A204.1 (cell line): ENCODE data around the gene MPP1.

Experiments used
- FAIRE-seq: peaks from 2 replicates; lab custom pipeline; 2012; peaks lifted over from hg19 to GRCh38; lab: Jason Lieb, UNC

MPP1 gene

DNA sequence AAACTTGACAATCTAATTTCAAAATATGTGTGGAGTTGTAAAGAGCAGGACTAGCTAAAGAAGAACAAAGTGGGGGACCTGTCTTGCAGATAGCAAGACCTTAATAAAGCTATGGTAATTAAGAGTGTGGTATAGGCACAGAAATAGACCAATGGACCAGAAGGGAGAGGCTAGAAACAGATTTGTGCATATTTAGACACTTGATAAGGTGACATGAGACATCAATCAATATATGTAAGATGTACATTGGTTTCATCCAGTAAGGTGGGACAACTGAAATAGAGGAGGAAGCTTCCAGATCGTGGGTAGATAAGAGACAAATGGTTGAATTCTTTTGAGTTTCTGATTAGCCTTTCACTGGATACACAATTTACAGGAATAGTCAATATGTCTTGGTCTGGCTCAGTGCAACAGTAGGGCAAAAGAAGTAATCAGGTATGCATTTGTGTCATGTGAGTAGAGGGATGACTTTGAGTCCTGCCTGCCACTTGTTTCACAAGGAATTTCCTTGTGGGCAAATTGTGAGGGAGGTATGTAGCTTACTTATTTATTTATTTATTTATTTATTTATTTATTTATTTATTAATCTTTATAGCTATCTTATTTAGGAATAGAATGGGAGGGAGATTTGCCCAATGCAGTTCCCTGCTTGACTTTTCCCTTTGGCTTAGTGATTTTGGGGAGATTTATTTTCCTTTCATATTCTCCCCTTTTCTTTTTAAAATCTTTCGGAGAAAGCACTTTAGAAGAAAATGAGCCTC is 7.2 kb upstream of the MPP1 start:
- no peak for FAIRE-seq

- no peak for FAIRE-seq
These were observed 4.8 kb upstream of the MPP1 start for GRCh38 chrX:154809939-154810665.

GRCh38 chrX:154806837-154807501 is 1.7 kb upstream of the MPP1 start:
- no peak for FAIRE-seq

GRCh38 chrX:154805696-154806091 is 409 bp upstream of the MPP1 start:
- FAIRE-seq, result no peak

- FAIRE-seq, result no peak
These were observed 876 bp downstream of the MPP1 start for GRCh38 chrX:154804261-154804956.

DNA sequence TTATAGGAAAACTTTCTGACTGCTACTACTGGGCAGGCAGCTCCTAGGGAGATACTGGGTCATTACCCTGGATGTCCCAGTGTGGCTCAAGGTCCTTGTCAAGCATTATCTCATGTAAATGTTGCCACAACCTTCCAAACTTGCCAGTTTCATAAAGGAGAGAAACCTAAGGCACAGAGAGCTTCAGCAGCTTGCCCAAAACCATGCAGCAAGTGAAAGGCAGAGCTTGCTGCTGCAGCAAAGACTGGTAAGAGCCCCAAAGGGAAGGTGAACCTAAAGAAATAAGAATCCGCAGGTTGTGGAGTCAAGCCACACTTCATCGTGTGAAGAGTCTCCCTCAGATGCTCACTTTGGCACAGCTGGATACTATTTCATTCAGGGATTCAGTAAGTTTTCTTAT is 2.3 kb downstream of the MPP1 start:
- no peak for FAIRE-seq

DNA sequence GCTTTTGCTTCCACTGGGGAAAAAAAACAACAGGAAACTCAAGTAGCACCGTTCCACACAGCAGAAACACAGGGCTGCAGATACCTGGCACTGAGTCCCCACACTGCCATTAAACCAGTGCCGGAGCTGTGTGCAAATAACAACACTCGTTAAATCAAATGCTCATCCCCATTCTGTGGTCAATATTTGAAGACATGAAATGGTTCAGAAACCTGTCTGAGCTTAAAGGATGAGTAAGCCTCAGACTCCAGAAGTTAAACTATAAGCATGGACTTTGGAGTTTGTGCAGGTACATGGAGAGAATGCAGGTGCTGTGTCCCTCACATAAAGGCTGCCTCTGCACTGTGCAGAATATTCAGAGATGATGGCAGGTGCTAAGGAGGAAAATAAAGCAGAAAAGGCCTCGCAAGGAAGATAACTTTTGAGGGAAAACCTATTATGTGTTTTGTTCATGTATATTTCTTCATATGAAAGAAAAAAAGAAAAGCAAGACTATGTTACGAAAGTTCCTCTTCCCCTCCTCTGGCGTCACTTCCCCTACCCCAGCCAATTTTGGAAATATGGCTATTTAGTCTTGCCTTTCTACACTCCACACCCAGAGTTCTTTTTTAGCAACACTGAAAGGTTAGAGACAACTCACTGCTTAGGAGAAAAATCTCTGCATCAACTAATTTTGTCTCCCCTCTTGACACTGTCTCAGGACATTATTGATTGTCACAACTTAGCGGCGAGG is 4.6 kb downstream of the MPP1 start:
- FAIRE-seq, result no peak

DNA sequence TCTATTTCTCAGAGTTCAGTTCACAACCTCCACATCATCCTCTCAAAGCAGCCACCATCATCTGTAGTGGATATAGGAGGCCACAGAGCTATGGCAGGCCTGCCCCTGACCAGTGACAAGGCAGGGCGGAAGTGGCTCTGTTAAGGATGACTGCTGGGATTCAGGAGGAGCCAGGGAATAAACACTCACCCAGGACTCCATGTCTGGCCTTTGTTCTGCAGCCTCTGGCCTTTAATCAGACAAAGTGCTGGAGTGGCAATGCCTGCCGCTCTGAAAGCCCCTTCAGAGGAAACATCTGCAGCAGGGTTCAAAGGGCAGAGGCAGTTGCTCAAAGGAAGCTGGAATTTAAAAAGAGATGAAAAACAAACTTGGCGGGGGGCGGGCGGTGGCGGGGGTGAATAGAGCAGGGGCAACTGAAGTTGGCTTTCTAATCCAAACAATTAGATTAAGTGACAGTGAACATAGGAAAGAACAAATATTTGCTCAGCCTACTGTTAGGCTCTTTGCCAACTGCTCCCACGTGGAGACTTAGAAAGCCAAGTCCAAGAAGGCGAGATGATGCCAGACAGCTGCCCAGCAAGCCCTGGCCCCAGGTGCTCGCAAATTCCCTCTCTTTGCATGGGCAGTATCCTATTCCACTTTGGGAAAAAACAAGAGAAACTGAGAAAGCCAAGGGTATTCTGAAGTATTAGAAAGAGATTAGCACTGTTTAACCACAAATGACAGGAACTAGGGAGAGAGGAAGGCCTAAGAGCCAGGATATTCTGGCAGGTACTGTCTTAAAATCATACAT is 5.5 kb downstream of the MPP1 start:
- no peak for FAIRE-seq

DNA sequence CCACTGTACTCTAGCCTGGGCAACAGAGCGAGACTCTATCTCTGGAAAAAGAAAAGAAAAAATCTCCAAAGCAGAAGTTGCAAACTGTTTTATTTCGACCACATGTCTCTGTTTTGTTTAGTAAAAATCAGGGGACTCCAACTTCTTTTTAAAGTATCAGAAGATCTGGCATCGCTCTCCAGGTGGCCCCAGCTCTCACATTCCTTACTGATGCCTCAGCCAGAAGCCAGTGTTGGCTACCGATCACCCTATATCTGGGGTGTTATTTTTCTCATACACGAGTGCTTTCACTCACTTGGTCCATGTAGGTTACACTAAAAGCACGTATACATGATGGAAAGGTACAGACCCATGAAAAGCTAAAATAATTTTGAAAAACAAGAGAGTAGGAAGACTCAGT is 8.3 kb downstream of the MPP1 start:
- no peak for FAIRE-seq

- no peak for FAIRE-seq
These were observed 10.3 kb downstream of the MPP1 start for GRCh38 chrX:154795016-154795415.

DNA sequence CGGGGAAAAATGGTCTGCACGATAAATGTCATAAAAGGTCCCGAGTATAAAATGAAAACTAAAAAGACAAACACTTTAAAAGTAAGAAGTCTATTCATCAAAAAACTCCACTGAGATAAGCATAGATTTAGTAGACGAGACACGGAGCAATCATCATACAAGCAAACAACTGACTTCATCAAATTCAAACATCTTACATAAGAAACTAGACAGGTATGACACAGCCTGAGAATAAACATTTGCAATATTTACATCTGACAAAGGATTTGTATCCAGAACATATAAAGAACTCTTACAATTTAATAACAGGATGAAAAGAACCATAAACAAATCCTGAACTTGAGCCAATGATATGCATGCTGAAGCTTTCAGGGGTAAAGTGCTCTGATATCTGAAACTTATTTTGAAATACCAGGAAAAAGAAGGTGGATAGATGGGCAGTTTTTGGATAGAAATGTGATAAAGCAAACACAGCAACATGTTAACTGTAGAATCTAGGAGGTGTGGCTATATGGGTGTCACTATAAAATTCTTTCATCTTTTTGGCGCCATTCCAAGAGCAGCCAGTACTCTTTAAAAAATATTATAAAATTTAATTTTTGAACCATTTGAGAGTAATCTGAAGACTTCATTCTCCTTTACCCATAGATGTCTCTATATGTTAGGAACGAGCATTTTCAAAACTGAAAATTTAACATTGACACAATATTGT is 12.0 kb downstream of the MPP1 start:
- no peak for FAIRE-seq

DNA sequence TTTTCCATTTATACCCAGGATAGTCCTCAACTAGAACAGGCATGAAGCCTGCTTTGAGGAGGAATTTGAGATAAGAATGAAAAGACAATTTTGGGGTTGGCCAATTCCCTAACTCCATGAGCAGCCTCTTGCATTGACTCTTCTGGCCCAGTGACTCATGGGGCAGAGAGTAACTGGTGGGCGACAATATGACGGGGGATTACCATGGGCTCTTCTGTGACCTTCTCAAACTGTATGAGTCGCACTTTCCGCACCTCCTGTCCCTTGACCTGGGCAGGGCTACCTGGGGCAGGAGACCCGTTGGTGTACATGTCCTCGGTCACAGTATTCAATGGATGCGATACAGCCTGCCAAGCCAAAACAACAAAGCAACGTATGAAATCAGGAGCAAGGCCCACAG is 13.3 kb downstream of the MPP1 start:
- FAIRE-seq, result no peak

GRCh38 chrX:154791467-154791866 is 13.8 kb downstream of the MPP1 start:
- FAIRE-seq, result no peak

GRCh38 chrX:154785716-154786115 is 19.6 kb downstream of the MPP1 start:
- no peak for FAIRE-seq

- no peak for FAIRE-seq
These were observed 20.9 kb downstream of the MPP1 start for GRCh38 chrX:154784149-154784995.

GRCh38 chrX:154780968-154781367 is 24.3 kb downstream of the MPP1 start:
- FAIRE-seq, result no peak

- no peak for FAIRE-seq
These were observed 26.0 kb downstream of the MPP1 start for GRCh38 chrX:154779261-154779660.

DNA sequence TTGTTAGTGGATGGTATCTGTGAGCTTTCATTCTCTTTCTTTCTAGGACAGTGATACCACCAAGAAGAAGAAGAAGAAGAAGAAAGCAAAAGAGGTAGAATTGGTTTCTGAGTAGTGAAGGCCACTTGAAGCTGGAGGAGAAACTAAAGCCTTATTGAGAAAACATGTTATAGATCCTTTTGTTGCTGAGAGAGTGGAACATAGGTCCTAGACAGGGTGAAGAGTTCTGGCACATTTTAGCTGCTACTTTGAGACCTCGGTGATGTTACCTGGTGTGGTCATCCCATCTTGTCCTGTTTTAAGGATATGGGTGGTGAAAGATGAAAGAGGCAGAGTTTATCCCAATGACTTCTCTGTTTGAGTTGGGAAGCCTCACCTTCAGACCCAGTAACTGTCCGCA is 28.5 kb downstream of the MPP1 start:
- FAIRE-seq, result no peak
